Measurements from ENCODE around the gene MYRF. TPM values are rescaled to one million over a fixed set of nuclear protein-coding genes. Genes with fewer than 3 reads are reported as not detected.

The MYRF gene
- total RNA-seq, 4 donors from 2014 or later, result 0.24 to 2.8 (median 0.83) TPM

DNA sequence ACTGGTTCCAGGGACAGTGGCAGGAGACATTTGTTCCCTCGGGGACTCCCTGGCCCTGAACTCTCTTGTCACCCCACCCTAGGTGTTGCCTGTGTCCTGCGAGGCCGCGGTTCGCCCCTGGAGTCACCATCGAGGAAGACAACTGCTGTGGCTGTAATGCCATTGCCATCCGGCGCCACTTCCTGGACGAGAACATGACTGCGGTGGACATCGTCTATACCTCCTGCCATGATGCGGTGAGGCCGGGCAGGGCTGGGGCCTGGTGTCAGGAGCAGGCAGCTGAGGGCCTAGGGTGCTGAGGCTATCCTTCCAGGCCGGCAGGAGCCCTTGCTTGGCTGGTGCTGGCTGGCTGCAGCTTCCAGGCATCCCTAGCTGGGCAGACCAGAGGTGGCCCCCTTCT lies 17.7 kb upstream of the MYRF start:
- Histone ChIP-seq H3K27ac (no peak overlapping the region), H3K4me1 (peaks cover 33% of the 10 kb centered on the region), H3K4me3 (no peak overlapping the region), H3K36me3 (peaks cover 23% of the 10 kb centered on the region), H3K27me3 (peaks cover 2% of the 10 kb centered on the region), H3K9me3 (no peaks in the 10 kb centered on the region)
- WGBS, result 100% methylated on average over 1 of the region's 14 CpGs
- TF ChIP-seq EP300 (IDR thresholded peaks at IDR 0.05) (no peak), POLR2AphosphoS5 (IDR thresholded peaks at IDR 0.05) (no peak), POLR2A (IDR thresholded peaks at IDR 0.05) (no peak)
- TF ChIP-seq, protein P1, sequence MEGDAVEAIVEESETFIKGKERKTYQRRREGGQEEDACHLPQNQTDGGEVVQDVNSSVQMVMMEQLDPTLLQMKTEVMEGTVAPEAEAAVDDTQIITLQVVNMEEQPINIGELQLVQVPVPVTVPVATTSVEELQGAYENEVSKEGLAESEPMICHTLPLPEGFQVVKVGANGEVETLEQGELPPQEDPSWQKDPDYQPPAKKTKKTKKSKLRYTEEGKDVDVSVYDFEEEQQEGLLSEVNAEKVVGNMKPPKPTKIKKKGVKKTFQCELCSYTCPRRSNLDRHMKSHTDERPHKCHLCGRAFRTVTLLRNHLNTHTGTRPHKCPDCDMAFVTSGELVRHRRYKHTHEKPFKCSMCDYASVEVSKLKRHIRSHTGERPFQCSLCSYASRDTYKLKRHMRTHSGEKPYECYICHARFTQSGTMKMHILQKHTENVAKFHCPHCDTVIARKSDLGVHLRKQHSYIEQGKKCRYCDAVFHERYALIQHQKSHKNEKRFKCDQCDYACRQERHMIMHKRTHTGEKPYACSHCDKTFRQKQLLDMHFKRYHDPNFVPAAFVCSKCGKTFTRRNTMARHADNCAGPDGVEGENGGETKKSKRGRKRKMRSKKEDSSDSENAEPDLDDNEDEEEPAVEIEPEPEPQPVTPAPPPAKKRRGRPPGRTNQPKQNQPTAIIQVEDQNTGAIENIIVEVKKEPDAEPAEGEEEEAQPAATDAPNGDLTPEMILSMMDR (IDR thresholded peaks at IDR 0.05), result no peak
- DNase-seq (ENCODE audit: low spot score in 2 of 2), result no peak

- Histone ChIP-seq H3K27me3 (peaks cover 2% of the 10 kb centered on the region), H3K9me3 (no peaks in the 10 kb centered on the region), H3K36me3 (peaks cover 26% of the 10 kb centered on the region), H3K4me1 (peaks cover 33% of the 10 kb centered on the region), H3K4me3 (no peak overlapping the region), H3K27ac (no peak overlapping the region)
- TF ChIP-seq, protein P1 (IDR thresholded peaks at IDR 0.05), result no peak
- TF ChIP-seq EP300 (IDR thresholded peaks at IDR 0.05) (no peak), POLR2A (IDR thresholded peaks at IDR 0.05) (no peak), POLR2AphosphoS5 (IDR thresholded peaks at IDR 0.05) (no peak)
- no peak for DNase-seq (ENCODE audit: low spot score in 2 of 2)
- 85% methylated on average over 11 of the region's 17 CpGs for WGBS
Observed at GRCh38 chr11:61735391-61735790, 17.0 kb upstream of the MYRF start.

DNA sequence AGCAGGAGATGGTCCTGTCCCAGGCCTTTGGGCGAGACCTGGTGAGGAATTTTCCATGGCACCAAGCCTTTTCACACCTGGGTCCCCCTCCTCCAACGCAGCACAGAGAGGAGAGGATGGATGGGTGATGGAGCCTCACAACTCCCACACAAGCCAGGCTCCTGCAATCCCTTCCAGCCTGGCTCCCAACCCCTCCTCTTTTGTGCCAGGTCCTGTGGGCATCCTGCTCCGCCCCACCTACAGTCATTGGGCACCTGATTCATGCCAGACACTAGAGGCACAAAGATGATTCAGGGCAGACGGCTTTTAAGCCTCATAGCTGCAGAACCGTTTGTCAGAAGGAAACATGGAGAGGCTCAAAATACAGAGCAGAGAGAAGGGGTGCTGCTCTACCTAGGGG lies 16.1 kb upstream of the MYRF start:
- Histone ChIP-seq H3K4me1 (peaks cover 24% of the 10 kb centered on the region), H3K27me3 (peaks cover 2% of the 10 kb centered on the region), H3K9me3 (no peaks in the 10 kb centered on the region), H3K36me3 (peaks cover 34% of the 10 kb centered on the region), H3K27ac (no peak overlapping the region), H3K4me3 (no peak overlapping the region)
- TF ChIP-seq POLR2AphosphoS5 (IDR thresholded peaks at IDR 0.05), result no peak
- no peak for TF ChIP-seq POLR2A (IDR thresholded peaks at IDR 0.05)
- no peak for TF ChIP-seq EP300 (IDR thresholded peaks at IDR 0.05)
- TF ChIP-seq, protein P1 (IDR thresholded peaks at IDR 0.05), result no peak
- WGBS, result 77% methylated on average over 4 of the region's 5 CpGs
- DNase-seq (ENCODE audit: low spot score in 2 of 2), result no peak

DNA sequence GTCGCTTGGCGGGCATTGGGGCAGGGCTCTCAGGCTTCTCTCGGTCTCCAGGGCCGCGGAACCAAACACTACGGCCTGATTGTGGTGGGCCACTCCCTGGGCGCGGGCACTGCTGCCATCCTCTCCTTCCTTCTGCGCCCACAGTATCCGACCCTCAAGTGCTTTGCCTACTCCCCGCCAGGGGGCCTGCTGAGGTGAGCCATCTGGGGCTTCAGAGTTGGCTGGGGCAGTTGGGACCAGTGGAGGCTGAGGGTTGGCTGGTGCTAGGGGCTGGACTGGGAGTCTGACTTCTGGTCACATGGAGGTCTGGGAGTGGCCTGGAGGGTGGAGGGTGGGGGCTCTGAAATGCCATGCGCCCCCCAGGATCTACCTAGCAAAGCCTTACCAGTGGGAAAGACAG lies 15.3 kb upstream of the MYRF start:
- Histone ChIP-seq H3K27ac (no peak overlapping the region), H3K4me1 (peaks cover 15% of the 10 kb centered on the region), H3K27me3 (peaks cover 2% of the 10 kb centered on the region), H3K9me3 (no peaks in the 10 kb centered on the region), H3K36me3 (peaks cover 37% of the 10 kb centered on the region), H3K4me3 (no peak overlapping the region)
- no peak for TF ChIP-seq POLR2AphosphoS5 (IDR thresholded peaks at IDR 0.05)
- TF ChIP-seq, protein P1 (IDR thresholded peaks at IDR 0.05), result no peak
- no peak for TF ChIP-seq EP300 (IDR thresholded peaks at IDR 0.05)
- TF ChIP-seq POLR2A (IDR thresholded peaks at IDR 0.05), result no peak
- DNase-seq (ENCODE audit: low spot score in 2 of 2), result no peak
- 92% methylated on average over 9 of the region's 12 CpGs for WGBS

DNA sequence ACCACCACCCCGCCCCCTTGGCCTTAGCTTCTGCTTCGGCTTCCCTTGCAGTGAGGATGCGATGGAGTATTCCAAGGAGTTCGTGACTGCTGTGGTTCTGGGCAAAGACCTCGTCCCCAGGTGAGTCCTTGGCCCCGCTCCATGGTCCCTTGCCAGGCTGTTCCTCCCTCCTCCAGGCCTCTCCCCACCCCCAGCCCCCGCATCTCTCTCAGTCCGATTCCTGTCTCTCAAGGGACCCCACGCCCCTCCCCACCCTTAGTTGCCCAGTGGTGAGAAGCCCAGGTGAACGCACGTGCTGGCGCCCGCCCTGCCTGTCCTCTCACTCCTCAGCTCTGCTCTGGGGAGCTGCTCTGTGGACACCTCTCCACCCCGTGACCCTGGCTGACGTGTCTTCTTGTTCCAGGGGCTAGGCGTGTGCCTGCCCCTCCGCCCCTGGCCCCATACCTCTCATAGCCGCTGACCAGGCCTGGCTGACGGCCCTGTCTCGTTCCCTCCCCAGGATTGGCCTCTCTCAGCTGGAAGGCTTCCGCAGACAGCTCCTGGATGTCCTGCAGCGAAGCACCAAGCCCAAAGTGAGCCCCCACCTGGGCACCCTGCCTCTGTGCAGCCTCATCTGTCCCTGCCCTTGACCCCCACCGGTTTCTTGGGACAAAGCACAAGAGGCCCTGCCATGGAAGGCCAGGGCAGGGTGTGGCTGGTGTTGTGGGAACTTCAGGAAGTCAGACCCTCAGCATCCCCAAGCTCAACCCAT lies 14.6 kb upstream of the MYRF start:
- Histone ChIP-seq H3K4me1 (peaks cover 12% of the 10 kb centered on the region), H3K36me3 (peaks cover 41% of the 10 kb centered on the region)
- TF ChIP-seq EP300 (IDR thresholded peaks at IDR 0.05), result no peak
- TF ChIP-seq POLR2AphosphoS5 (IDR thresholded peaks at IDR 0.05), result no peak
- TF ChIP-seq POLR2A (IDR thresholded peaks at IDR 0.05), result no peak
- TF ChIP-seq, protein P1 (IDR thresholded peaks at IDR 0.05), result no peak

More for the DNA sequence above, 14.6 kb upstream of the MYRF start:
- H3K4me3 ChIP-seq, result no peak overlapping the region
- no peak for DNase-seq (ENCODE audit: low spot score in 2 of 2)
- peaks cover 2% of the 10 kb centered on the region for H3K27me3 ChIP-seq
- WGBS, result 69% methylated on average over 23 of the region's 23 CpGs
- H3K9me3 ChIP-seq, result no peaks in the 10 kb centered on the region
- H3K27ac ChIP-seq, result no peak overlapping the region
